GM12801 (cell line): ENCODE data around the gene ZNF74.

Experiments
- CTCF ChIP-seq: IDR thresholded peaks from one replicate; pipeline ENCODE4 v1.5.1; 2011; ENCODE audit warnings: control low read depth; ENCODE audit not compliant: insufficient read length; ENCODE audit errors: extremely low read depth

Gene ZNF74

GRCh38 chr22:20401376-20402014, 7.5 kb downstream of the ZNF74 start:
- TF ChIP-seq CTCF, result no peak

DNA sequence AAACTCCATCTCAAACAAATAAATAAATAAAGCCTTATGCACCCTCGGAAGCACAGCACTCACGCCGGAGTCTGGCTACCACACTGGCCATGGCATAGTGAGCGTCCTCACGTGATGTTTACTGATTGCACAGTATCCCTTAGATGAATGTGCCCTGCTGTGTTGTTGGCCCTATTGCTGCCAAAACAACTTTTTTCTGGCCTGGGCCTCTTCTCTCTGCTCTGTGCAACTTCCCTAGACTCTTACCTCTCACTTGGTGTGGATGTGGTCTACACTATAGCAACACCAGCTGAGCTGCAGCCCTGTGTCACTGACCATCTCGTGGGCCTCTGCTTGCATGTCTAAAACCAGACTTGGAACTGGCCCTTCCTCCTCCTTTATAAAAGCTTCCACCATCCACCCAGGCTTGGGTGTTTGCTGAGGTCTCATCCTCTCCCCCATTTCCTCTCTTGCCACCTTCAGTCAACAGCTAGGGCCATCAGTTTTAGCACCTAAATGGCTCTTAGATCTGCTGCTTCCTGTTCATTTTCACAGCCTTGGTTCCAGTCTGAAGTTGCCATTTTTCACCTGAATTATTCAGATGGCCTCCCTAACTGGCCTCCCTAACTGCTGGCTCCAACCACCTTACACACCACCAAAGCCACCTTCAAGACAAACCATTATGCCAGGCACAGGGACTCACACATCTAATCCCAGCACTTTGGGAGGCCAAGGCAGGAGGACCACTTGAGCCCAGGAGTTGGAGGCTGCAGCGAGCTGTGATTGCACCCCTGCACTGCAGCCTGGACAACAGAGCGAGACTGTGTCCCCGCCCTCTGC, 9.2 kb downstream of the ZNF74 start:
- no peak for TF ChIP-seq CTCF

GRCh38 chr22:20403779-20404140, 9.8 kb downstream of the ZNF74 start:
- no peak for TF ChIP-seq CTCF

- no peak for TF ChIP-seq CTCF
Measured at GRCh38 chr22:20404881-20405280, 10.9 kb downstream of the ZNF74 start.

DNA sequence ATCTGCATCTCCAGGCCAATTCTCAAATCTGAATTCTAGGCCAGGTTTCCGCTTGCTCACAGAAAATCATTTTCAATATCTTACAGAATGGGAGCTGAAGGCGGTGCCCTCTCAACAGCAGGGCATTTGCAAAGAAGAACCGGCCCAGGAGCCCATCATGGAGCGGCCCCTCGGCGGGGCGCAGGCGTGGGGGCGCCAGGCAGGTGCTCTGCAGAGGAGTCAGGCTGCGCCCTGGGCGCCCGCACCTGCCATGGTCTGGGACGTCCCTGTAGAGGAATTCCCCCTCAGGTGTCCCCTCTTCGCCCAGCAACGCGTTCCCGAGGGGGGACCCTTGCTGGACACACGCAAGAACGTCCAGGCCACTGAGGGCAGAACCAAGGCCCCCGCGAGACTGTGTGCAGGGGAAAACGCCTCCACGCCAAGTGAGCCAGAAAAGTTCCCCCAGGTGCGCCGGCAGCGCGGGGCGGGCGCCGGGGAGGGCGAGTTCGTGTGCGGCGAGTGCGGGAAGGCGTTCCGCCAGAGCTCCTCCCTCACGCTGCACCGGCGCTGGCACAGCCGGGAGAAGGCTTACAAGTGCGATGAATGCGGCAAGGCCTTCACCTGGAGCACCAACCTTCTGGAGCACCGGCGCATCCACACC, 11.5 kb downstream of the ZNF74 start:
- TF ChIP-seq CTCF, result no peak

GRCh38 chr22:20405931-20406685, 12.2 kb downstream of the ZNF74 start:
- TF ChIP-seq CTCF, result no peak
